NCI-H1417 (cell line): ENCODE data around the gene MOGAT3.

Experiments used
- DNase-seq, 3 experiments: peaks; one replicate each; lab custom pipeline; 2025; lab: John Stamatoyannopoulos, UW

Gene MOGAT3

DNA sequence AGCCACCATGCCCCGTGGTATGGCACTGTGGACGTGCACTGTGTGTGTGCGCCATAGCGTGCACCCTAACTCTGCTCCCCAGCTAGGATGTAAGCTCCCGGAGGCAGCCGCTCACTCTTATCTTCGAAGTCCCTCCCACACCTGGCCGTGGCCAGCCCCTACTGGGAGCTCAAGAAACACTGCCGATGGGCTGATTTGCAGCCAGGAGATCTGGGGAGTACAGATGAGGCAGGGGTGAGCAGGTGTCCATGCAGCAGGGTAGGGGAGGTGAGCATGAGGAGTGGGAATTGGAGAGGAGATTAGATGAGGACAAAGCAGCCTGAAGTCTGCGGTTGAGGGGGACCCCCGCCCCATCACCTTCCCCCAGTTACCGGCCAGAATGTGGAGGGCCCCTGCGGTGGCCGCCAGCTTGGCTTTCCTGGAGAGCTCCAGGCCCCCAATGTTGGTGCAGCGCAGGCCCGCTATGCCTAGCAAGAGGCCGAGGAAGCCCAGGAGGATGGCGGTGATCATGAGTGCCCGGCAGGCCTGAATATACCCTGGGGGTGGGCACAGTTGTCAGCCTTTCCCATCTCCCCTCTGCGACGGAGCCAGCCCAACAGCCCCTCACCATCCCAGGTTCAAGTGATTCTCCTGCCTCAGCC lies 33.2 kb upstream of the MOGAT3 start:
- DNase-seq = no peak

DNA sequence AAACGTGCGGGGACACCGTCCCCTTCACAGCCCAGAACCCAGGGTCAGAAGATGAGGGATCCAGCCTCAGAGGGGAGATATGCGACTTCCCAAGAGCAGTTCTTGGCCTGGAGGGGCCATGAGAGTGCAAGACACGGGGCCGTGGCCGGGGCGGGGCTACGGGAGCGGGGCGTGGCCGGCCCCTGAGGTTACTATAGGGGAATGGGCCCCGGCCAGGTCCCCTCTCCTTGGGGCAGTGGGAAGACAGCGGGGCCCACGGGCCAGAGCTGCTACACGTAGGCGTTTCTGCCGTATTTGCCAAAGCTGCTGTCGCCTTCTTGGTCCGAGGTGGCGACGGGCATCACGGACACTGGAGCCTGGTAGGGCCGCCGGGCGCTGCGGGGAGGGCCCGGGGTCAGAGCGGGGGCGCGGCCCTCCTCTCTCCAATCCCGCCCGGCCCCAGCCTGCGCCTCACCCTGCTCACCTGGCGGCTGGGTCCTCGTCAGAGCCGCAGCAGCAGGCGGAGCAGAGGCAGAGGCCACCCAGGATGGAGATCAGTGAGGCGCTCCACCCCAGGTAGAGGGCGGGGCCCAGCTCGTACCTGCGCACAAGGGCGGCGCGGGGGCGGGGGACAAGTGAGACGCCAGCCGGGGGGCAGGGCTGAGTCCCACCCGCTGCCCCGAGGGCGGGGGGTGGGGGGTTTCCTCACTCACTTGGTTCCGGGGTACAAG lies 31.5 kb upstream of the MOGAT3 start:
- peak; percentile 62 to 79 (median 79) for DNase-seq

- no peak for DNase-seq
These were observed 30.8 kb upstream of the MOGAT3 start for GRCh38 chr7:101231644-101232043.

DNA sequence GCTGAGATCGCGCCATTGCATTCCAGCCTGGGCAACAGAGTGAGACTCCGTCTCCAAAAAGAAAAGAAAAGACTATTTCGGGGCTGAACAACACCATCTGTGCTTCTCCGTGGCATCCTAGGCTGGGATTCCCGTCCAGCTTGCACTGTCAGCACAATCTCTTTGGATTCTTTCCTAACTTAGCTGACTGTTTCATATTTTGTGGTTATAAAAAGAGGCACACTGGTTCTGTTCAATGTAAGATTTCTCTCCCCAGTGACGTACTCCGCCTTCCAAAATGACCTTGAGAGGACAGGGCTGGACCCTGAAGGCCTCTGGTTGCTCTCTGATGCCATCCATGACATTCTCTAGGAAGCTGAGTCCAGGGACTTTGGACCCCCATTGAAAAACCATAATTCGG lies 25.9 kb upstream of the MOGAT3 start:
- no peak for DNase-seq

DNA sequence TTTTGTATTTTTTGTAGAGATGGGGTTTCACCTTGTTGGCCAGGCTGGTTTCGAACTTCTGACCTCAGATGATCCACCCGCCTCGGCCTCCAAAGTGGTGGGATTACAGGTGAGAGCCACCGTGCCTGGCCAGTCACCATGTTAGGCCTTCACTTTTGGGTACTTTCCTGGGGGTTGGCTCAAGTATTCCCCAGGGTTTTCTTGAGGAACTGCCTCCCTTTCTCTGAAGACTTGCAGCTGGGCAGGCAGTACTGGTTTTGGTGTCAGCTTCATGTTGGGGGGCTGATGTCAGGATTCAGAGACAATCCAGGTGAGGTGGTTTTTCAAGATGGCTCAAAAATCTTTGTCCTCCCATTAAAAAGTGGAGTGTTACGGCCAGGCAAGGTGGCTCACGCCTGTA lies 24.8 kb upstream of the MOGAT3 start:
- DNase-seq = no peak

DNA sequence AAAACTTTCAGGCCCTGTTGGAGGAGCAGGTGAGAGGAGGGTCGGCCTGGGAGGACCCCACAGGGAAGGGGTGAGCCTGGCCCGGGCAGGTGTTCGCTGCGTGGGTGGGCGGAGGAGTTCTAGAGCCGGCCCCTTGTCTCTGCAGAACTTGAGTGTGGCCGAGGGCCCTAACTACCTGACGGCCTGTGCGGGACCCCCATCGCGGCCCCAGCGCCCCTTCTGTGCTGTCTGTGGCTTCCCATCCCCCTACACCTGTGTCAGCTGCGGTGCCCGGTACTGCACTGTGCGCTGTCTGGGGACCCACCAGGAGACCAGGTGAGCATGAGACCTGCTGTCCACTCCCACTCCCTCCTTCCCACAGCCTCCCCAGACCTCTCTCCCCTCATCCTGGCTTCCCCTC lies 22.7 kb upstream of the MOGAT3 start:
- no peak for DNase-seq

- DNase-seq = no peak
These were observed 21.5 kb upstream of the MOGAT3 start for GRCh38 chr7:101222275-101222830.

GRCh38 chr7:101220295-101220694 lies 19.5 kb upstream of the MOGAT3 start:
- no peak for DNase-seq

- no peak for DNase-seq
These were observed 17.6 kb upstream of the MOGAT3 start for GRCh38 chr7:101218236-101219125.

DNA sequence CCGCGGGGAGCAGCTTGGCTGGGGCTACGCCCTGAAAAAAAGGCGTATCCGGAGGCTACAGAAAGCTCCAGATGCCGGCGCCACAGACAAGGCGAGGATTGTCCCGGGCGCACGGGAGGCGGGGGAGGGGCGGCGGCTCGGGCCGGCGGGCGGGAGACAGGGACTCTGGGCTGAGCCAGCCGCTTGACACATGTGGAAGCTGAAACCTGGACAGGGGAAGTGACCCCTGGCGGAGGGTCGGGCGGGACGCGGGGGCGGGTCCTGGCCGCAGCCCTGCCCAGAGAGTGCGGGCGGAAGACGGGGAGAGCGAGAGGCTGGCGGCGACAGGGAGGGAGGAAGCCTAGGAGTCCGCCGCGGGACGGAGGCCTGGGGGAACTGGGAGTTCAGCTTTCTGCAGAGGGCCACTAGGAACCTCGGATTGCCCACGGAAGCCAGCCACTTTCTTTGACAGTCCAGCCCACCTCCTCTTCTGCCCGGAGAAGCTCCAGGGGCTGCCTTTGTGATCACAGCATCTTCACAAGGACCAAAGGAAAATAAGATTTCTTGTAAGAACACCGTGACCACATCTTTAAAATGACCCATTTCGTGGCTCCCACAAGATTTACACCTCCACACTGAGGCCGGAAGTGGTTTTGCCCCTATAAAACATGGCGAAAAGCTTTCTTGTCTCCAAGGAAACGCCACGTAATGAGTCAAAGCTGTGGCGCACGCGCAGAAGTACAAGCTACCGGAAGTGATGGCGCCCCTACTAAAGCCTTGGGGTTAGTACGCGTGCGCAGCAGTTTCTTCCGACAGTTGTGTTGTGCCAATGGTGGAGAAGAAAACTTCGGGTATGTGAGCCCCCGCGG lies 16.8 kb upstream of the MOGAT3 start, which contains the start of the genes PLOD3 and ZNHIT1:
Gene PLOD3 (minus strand): TSS at position 194 of the 848 bp plus-strand sequence. CDS start 307 bp downstream, outside the sequence.
Gene ZNHIT1 (plus strand): TSS at position 778 of the 848 bp plus-strand sequence. CDS start 31 bp downstream, at position 809.
- DNase-seq = peak; percentile 98 to 100 (median 100)

- peak in 2 of 3 experiments; percentile 51 to 75 for DNase-seq
These were observed 16.1 kb upstream of the MOGAT3 start for GRCh38 chr7:101216860-101217387.

- DNase-seq = no peak
These were observed 15.4 kb upstream of the MOGAT3 start for GRCh38 chr7:101216001-101216859.

DNA sequence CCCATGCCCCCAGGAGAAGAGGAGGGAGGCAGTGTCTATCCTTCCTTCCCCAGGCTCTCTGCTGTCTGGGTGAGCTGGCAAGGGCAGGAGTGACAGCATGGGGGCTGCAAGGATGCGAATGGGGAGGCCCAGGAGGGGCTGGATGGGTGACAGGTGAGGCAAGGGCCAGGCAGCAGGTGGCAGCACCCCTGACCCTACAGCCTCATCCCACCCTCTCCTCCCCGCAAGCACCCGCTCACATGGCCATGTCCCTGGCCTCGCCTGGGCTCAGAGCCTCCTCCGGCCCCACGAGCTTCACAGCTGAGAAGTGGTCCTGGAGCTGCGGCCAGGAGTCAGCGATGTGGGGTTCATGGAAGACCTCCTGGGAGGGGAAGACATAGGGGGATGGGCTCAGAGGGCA lies 11.2 kb upstream of the MOGAT3 start:
- no peak for DNase-seq

DNA sequence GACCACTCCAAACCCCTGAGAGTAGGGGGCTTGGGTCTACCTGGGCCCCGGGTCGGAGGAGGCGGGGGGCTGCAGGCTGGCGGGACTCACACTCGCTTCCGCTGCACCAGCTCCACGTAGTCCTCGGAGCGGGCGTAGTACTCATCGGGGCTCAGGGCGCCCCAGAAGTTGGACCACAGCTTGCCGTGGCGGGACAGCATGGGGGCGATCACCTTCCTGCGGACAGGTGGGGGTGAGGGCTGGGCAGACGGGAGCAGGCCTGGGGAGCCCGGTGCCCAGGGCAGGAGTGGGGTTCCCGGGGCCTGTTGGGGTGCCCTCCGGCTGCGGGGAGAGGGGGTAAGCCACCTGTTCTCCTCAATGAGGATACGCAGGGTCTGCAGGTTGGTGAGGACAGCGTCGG lies 10.7 kb upstream of the MOGAT3 start:
- no peak for DNase-seq

- no peak for DNase-seq
These were observed 9.3 kb upstream of the MOGAT3 start for GRCh38 chr7:101210143-101210542.

GRCh38 chr7:101208794-101209193 lies 8.0 kb upstream of the MOGAT3 start:
- DNase-seq = no peak

- DNase-seq = no peak
These were observed 6.6 kb upstream of the MOGAT3 start for GRCh38 chr7:101207459-101207858.

DNA sequence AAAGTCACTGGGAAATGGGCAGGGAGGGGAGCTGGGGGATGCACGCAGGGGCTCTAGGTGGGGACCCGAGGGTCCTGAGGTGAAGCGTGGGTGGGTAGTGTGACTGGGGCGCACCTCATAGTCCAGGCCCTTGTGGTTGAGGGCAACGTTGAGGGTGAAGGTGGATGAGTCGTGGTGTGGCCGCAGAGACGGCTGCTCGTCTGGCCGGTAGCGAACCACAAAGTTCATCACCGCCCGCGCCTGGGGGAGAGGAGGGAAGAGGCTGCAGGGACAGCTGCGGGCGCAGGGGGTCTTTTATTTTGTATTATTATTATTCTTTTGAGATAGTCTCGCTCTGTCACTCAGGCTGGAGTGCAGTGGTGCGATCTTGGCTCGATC lies 5.8 kb upstream of the MOGAT3 start:
- no peak for DNase-seq

DNA sequence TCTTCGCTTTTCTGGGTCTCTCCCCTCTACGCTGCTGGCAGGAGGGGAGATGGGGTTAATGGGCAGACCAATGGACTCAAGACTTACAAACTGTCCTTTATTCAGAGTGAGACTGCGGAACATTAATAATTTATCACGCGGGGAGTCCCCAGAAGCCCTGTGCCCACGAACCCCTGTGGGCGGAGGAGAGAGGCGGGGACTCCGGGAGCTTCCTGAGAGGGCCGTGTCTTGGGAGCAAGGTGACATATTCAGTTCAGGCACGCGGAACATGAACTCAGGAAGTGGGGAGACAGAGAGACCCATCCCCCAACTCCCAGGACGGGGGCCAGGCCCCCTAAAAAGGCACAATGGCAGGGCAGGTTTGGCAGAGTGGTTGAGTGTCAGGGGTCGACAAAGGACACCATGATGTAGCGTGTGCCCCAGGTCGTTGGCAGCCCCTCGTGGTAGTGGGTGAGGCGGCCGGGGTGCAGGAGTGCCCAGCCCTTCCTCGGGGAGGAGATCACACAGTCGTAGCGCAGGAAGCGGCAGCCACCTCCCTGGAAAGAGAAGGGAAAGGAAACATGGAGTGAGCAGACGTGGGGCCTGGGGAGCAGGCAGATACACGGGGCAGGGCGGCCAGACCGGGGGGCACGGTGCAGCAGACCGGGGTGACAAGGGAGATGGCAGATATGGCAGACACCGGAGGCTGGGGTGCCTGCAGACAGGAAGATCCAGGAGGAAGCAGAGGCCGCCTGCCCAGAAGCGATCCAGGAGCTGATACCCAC lies 5.2 kb upstream of the MOGAT3 start:
- DNase-seq = no peak
